ENCODE results near the gene GDF2. TPM values are rescaled to one million over a fixed set of nuclear protein-coding genes. Genes with fewer than 3 reads are reported as not detected.

The GDF2 gene
- polyA plus RNA-seq, 1 donor = not detected

- no peak for DNase-seq
These were observed 47.9 kb downstream of the GDF2 start for GRCh38 chr10:47370015-47370767.

GRCh38 chr10:47370878-47371277, 48.6 kb downstream of the GDF2 start:
- DNase-seq = no peak

GRCh38 chr10:47371629-47372485, 49.6 kb downstream of the GDF2 start:
- DNase-seq = no peak

GRCh38 chr10:47372726-47373125, 50.5 kb downstream of the GDF2 start:
- DNase-seq = no peak

GRCh38 chr10:47374611-47375536, 52.6 kb downstream of the GDF2 start:
- DNase-seq = no peak

GRCh38 chr10:47376522-47377220, 54.4 kb downstream of the GDF2 start:
- no peak for DNase-seq

Other genes with a start within 250 kb of the GDF2 start
- gene GDF10, start 22.3 kb upstream of the GDF2 start, polyA plus RNA-seq (ENCODE audit: insufficient read length) = 1.6 TPM
- gene RBP3, start 25.9 kb downstream of the GDF2 start, polyA plus RNA-seq (ENCODE audit: insufficient read length) = 0.10 TPM
- gene ZNF488, start 61.8 kb downstream of the GDF2 start, polyA plus RNA-seq (ENCODE audit: insufficient read length) = 5.8 TPM
- 0.38 TPM for gene ANXA8, start 161.7 kb downstream of the GDF2 start, polyA plus RNA-seq (ENCODE audit: insufficient read length)
- gene FAM25G, start 169.2 kb downstream of the GDF2 start, polyA plus RNA-seq (ENCODE audit: insufficient read length) = 0.57 TPM
- 63.4 TPM for gene AGAP9, start 201.2 kb downstream of the GDF2 start, polyA plus RNA-seq (ENCODE audit: insufficient read length)